ENCODE measurements around the gene HOXC5. TPM values are rescaled to one million over a fixed set of nuclear protein-coding genes. Genes with fewer than 3 reads are reported as not detected.

Gene HOXC5
- total RNA-seq, 1 experiment from 2014 or later = 1.1 TPM

DNA sequence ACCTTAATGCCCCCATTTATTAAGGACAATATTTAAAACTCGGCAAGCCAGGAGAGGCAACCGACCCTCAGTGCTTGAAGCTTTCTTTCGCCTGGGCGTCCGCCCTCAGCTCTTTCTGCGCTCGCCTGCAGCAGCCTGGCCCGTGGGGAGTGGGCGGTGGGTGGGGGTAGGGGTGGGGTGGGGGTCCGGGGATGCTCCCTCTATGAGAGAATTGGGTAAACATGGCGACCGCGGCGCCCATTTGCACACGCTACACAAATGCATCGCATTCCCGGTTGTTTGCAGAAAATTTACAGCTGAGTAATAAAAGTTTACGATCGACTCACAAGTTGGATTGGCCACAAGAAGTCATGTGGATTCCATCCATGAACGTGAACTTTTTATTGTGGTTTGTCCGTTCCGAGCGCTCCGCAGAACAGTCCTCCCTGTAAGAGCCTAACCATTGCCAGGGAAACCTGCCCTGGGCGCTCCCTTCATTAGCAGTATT, 16.3 kb upstream of the HOXC5 start:
- DNase-seq (ENCODE audit: low read depth, low spot score) (no peak), ATAC-seq (peak; percentile 13)
- no peaks in the 10 kb centered on the region for H3K79me2 ChIP-seq (ENCODE audit: insufficient read depth, low read length)
- H3K4me1 ChIP-seq (ENCODE audit: control insufficient read depth in 1 of 2, insufficient read depth in 2 of 2, low read length in 2 of 2) = peaks cover 21 to 36% of the 10 kb centered on the region in 2 experiments
- no peak for TF ChIP-seq SRF (IDR thresholded peaks at IDR 0.05; ENCODE audit: low read depth)
- TF ChIP-seq YY1 (IDR thresholded peaks at IDR 0.05; ENCODE audit: extremely low read depth, insufficient replicate concordance, low read depth, low read length) = peak; percentile 83
- TF ChIP-seq POLR2AphosphoS5 (IDR thresholded peaks at IDR 0.05; ENCODE audit: low read depth, low read length) = peak; percentile 48; the same call in 1 of the 2 replicates
- peak overlapping the region; percentile 94 for H3K27ac ChIP-seq (ENCODE audit: low read depth, low read length)
- peak overlapping the region; percentile 90 for H2AFZ ChIP-seq (ENCODE audit: low read depth, low read length, poor library complexity, severe bottlenecking)
- BruUV-seq (replicated peaks) = no TSS peak
- H3K4me3 ChIP-seq (replicated peaks in 1 of 2; ENCODE audit: low read depth in 1 of 2, low read length in 2 of 2) = peak overlapping the region; percentile 76 to 88
- ChIA-PET POLR2A (interaction anchor here (0.9 to 2.4 kb wide), 8 partner anchors 11 to 185 kb away, joined by 3 to 23 read pairs (median 6); partner anchors contain the start of genes HOXC6, HOXC9 and SMUG1), RAD21 (ENCODE audit: low non-redundant PET in 1 of 2, low total read pairs in 2 of 2, uncharacterized antibody in 2 of 2, unreplicated experiment in 2 of 2) (interaction anchor here (0.6 to 0.9 kb wide), 3 partner anchors 185 to 270 kb away, joined by 3 to 5 read pairs (median 3); no protein-coding TSS in a partner anchor), CTCF (interaction anchor here (0.6 to 4.3 kb wide), 16 partner anchors 8 to 383 kb away, joined by 3 to 43 read pairs (median 6); partner anchors contain the start of genes HOXC10, HOXC5 and HOXC9)
- peak overlapping the region; percentile 94 for H3K9ac ChIP-seq (ENCODE audit: low read length)
- peak overlapping the region; percentile 99 for H3K4me2 ChIP-seq (ENCODE audit: low read length)
- no peaks in the 10 kb centered on the region for H4K20me1 ChIP-seq (ENCODE audit: insufficient read depth)
- no peaks in the 10 kb centered on the region for H3K9me2 ChIP-seq (ENCODE audit: insufficient read depth)
- intact Hi-C loops (cut with micrococcal nuclease) = no loop called here
- no peaks in the 10 kb centered on the region for H3K27me3 ChIP-seq (ENCODE audit: insufficient read depth, low read length)
- H3K36me3 ChIP-seq (ENCODE audit: control insufficient read depth in 1 of 2, insufficient read depth in 2 of 2, low read length in 2 of 2) = no peaks in the 10 kb centered on the region
- no peaks in the 10 kb centered on the region for H3K9me3 ChIP-seq (ENCODE audit: control insufficient read depth in 1 of 2, insufficient read depth in 1 of 2, low read depth in 1 of 2, low read length in 2 of 2)

DNA sequence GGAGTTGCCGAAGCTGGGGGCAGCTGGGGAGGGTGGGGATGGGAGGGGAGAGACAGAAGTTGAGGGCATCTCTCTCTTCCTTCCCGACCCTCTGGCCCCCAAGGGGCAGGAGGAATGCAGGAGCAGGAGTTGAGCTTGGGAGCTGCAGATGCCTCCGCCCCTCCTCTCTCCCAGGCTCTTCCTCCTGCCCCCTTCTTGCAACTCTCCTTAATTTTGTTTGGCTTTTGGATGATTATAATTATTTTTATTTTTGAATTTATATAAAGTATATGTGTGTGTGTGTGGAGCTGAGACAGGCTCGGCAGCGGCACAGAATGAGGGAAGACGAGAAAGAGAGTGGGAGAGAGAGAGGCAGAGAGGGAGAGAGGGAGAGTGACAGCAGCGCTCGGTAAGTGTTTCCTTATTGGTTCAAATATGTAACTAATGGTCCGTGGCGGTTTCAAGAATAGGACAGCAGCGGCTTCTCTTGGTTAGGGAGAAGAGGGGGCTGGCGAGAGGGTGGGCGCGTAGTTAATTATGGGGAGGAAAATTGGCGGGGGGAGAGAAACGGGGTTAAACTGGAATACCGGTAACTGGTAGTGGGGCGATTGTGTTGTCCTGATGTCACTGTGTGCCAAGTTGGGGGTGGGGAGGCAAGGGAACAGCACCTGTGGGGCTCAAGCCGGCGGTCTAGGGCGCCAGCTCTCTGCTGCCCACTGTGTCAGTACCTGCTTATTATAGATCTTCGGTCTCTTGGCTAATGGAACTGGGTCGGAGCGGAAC, 15.6 kb upstream of the HOXC5 start:
- intact Hi-C loops (cut with micrococcal nuclease) = no loop called here
- Histone ChIP-seq H3K4me2 (ENCODE audit: low read length) (peak overlapping the region; percentile 99), H3K4me1 (ENCODE audit: control insufficient read depth in 1 of 2, insufficient read depth in 2 of 2, low read length in 2 of 2) (peaks cover 24 to 43% of the 10 kb centered on the region in 2 experiments), H3K4me3 (replicated peaks in 1 of 2; ENCODE audit: low read depth in 1 of 2, low read length in 2 of 2) (peak overlapping the region; percentile 76 to 88), H3K9ac (ENCODE audit: low read length) (peak overlapping the region; percentile 94), H4K20me1 (ENCODE audit: insufficient read depth) (no peaks in the 10 kb centered on the region), H2AFZ (ENCODE audit: low read depth, low read length, poor library complexity, severe bottlenecking) (peak overlapping the region; percentile 61), H3K9me2 (ENCODE audit: insufficient read depth) (no peaks in the 10 kb centered on the region), H3K27ac (ENCODE audit: low read depth, low read length) (peak overlapping the region; percentile 94), H3K79me2 (ENCODE audit: insufficient read depth, low read length) (no peaks in the 10 kb centered on the region), H3K9me3 (ENCODE audit: control insufficient read depth in 1 of 2, insufficient read depth in 1 of 2, low read depth in 1 of 2, low read length in 2 of 2) (no peaks in the 10 kb centered on the region), H3K27me3 (ENCODE audit: insufficient read depth, low read length) (no peaks in the 10 kb centered on the region), H3K36me3 (ENCODE audit: control insufficient read depth in 1 of 2, insufficient read depth in 2 of 2, low read length in 2 of 2) (no peaks in the 10 kb centered on the region)
- RAD21 ChIA-PET (ENCODE audit: low non-redundant PET in 1 of 2, low total read pairs in 2 of 2, uncharacterized antibody in 2 of 2, unreplicated experiment in 2 of 2) = interaction anchor here (0.6 to 1.3 kb wide), 13 partner anchors 9 to 271 kb away, joined by 3 to 9 read pairs (median 3); partner anchors contain the start of gene HOXC9 (in 1 of the 2)
- TF ChIP-seq, protein P1, sequence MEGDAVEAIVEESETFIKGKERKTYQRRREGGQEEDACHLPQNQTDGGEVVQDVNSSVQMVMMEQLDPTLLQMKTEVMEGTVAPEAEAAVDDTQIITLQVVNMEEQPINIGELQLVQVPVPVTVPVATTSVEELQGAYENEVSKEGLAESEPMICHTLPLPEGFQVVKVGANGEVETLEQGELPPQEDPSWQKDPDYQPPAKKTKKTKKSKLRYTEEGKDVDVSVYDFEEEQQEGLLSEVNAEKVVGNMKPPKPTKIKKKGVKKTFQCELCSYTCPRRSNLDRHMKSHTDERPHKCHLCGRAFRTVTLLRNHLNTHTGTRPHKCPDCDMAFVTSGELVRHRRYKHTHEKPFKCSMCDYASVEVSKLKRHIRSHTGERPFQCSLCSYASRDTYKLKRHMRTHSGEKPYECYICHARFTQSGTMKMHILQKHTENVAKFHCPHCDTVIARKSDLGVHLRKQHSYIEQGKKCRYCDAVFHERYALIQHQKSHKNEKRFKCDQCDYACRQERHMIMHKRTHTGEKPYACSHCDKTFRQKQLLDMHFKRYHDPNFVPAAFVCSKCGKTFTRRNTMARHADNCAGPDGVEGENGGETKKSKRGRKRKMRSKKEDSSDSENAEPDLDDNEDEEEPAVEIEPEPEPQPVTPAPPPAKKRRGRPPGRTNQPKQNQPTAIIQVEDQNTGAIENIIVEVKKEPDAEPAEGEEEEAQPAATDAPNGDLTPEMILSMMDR (IDR thresholded peaks at IDR 0.05 in 2 of 3, conservative IDR thresholded peaks at IDR 0.05 in 1 of 3; ENCODE audit: borderline replicate concordance in 1 of 3, insufficient read depth in 1 of 3, low read depth in 2 of 3, low read length in 2 of 3) = peak in 1 of 3 experiments; percentile 26; a peak in 2 of 6 replicates
- no peak; the same call in 1 of the 2 replicates for TF ChIP-seq POLR2AphosphoS5 (IDR thresholded peaks at IDR 0.05; ENCODE audit: low read depth, low read length)
- ATAC-seq (peak; percentile 62), DNase-seq (ENCODE audit: low read depth, low spot score) (no peak)
- POLR2A ChIA-PET = interaction anchor here (0.7 to 2.4 kb wide), 14 partner anchors 9 to 184 kb away, joined by 3 to 23 read pairs (median 4); partner anchors contain the start of genes HOXC6, HOXC8, HOXC9 and SMUG1
- BruUV-seq (replicated peaks) = TSS peak; percentile 86
- CTCF ChIA-PET = interaction anchor here (0.6 to 4.3 kb wide), 24 partner anchors 9 to 382 kb away, joined by 3 to 43 read pairs (median 4); partner anchors contain the start of genes HOXC10, HOXC5, HOXC6 and HOXC9

All from HCT116 (cell line).